HG03354 (cell line): ENCODE results near the gene PDGFB.

ENCODE experiments used
- ATAC-seq: cut with Tn5 transposase; IDR thresholded peaks from one replicate; pipeline ENCODE4 v1.9.1; 2021; ENCODE audit warnings: mild to moderate bottlenecking; ENCODE audit not compliant: unreplicated experiment, poor library complexity, severe bottlenecking

The PDGFB gene

GRCh38 chr22:39181356-39181755 lies 63.4 kb downstream of the PDGFB start:
- no peak for ATAC-seq

DNA sequence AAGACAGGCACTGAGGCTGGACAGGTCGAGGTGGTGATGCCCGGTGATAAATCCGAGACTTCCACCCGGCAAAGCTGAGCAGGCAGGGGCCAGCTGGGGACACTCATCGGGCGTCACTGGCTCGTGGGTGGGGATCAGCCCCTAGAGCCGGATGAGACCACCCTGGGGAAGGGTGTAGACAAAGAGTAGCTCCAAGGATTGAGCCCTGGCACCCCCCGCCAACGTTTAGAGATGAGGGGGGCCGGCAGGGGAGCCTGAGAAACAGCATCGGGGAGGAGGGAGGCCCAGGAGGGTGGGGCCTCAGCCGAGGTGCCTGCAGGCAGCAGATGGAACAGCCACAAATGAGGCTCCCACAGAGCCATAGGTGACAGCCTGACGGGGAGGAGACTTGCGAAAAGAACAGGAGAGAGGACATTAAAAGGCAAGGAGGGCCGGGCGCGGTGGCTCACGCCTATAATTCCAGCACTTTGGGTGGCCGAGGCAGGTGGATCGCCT lies 64.9 kb downstream of the PDGFB start:
- no peak for ATAC-seq

- no peak for ATAC-seq
Measured at GRCh38 chr22:39179401-39179827, 65.4 kb downstream of the PDGFB start.

- no peak for ATAC-seq
Measured at GRCh38 chr22:39178206-39179111, 66.3 kb downstream of the PDGFB start.

DNA sequence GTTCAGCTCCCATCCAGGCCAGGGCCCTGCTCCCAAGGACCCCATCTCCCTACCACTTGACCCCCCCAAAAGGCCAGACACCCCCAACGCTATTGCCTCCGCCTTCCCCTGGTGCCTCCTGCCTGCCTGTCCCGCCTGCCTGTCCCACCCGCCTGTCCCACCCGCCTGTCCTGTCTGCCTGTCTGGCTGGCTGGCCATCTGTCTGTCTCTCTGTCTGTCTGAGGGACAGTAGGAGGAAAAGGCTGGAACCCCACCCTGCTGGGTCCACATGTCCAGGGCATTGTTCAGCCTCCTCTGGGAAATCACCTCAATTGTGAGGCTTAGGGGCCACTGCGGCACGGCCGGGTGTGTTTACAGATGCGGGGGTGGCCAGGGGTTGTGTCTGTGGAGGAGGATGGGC lies 67.0 kb downstream of the PDGFB start:
- ATAC-seq: no peak

GRCh38 chr22:39177456-39177775 lies 67.4 kb downstream of the PDGFB start:
- no peak for ATAC-seq

DNA sequence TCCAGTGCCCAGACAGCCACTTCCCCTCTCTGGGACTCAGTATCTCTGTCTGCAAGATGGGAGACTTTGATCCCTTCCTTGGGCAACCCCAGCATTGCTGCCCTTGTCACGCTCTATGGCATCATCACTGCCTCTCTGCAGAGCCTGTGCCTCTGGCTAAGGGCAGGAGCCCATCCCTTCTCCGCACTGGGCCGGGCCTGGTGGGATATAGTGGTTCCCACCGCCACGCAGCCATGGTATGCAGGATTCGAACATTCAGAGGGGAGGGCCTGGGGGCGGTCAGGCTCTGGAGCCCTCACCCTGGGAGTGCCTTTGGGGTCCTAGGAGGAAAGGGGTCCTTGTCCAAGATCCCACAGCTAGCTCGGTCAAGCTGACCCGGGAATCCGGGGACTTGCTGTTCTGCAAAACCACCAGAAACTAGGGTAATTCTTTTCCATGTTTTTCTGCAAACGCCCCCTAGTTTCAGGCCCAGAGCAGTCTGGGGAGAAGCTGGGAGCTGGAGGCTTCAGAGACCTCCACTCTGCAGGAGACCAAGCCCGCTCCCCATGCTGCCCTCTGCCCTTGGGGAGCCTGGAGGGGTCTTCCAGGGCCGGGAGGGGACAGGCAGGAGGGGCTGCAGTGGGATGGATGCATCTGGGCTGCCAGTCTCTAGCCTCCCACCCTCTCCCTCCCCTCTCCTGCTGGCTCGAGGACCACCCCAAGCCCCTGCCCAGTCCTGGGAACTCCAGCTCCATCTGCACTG lies 67.9 kb downstream of the PDGFB start:
- no peak for ATAC-seq

DNA sequence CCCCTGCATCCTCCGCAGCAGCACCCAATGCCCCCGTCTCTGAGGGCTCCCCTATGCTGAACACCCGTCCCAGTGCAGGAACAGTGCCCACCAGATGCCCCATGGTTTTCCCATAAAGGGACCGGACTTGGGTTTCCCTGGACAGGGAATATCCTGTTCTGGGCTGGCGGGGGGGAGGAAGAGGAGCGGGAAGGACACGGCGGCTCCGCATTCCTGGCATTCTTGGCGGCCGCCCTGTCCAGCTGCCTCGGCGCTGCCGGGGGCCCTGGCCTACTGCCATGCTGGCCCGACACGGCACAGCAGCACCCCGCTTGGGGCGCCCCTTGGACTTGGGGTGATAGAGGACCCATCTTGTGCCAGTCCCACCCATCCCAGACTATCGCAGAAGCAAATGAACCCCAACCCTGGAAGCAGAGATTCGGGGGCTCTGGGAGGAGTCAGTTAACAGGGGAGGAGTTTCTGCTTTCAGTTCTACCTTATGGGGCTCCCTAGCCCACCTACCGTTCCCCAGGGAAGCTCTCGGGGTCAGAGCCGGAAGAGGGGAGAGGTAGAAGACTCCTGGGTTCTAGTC lies 68.6 kb downstream of the PDGFB start:
- ATAC-seq: no peak

GRCh38 chr22:39175353-39176142 lies 69.2 kb downstream of the PDGFB start:
- no peak for ATAC-seq

- no peak for ATAC-seq
Measured at GRCh38 chr22:39174498-39175352, 70.1 kb downstream of the PDGFB start.

- ATAC-seq: no peak
Measured at GRCh38 chr22:39173787-39174497, 70.8 kb downstream of the PDGFB start.
